ENCODE results near the gene SLC45A2. TPM values are rescaled to one million over a fixed set of nuclear protein-coding genes. Genes with fewer than 3 reads are reported as not detected.

Gene SLC45A2
- total RNA-seq, 1 donor from 2014 or later: not detected

DNA sequence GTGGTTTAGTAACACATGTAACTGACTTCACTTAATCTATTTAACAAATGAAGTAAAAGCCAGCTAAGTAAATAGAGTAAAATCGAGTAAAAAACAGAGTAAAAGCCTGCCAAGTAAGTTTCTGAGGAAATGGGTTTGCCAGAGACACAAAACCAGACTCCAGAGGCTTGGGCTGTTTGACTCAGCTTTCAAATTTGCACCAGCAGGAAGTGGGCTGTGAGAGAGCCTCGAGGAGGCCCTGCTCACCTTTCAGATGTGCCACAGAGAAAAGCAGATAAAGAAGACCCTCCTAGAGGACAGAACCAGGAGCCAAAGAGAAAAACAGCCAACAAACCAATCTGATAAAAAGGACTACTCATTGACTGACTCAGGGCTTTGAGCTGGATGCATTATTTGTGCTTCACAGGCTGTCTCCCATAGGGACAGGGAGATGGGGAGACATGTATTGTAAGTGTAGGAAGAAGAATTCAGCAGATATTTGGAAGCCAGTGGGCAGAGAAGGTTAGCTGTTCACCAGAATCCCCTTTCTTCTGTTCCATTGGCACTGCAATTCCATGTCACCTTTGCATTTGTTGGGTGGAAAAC, 37.7 kb upstream of the SLC45A2 start:
- no peak for DNase-seq (ENCODE audit: low read depth)
- TF ChIP-seq, protein P1, sequence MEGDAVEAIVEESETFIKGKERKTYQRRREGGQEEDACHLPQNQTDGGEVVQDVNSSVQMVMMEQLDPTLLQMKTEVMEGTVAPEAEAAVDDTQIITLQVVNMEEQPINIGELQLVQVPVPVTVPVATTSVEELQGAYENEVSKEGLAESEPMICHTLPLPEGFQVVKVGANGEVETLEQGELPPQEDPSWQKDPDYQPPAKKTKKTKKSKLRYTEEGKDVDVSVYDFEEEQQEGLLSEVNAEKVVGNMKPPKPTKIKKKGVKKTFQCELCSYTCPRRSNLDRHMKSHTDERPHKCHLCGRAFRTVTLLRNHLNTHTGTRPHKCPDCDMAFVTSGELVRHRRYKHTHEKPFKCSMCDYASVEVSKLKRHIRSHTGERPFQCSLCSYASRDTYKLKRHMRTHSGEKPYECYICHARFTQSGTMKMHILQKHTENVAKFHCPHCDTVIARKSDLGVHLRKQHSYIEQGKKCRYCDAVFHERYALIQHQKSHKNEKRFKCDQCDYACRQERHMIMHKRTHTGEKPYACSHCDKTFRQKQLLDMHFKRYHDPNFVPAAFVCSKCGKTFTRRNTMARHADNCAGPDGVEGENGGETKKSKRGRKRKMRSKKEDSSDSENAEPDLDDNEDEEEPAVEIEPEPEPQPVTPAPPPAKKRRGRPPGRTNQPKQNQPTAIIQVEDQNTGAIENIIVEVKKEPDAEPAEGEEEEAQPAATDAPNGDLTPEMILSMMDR (conservative IDR thresholded peaks at IDR 0.05; ENCODE audit: low read depth, low read length): no peak
- H3K4me3 ChIP-seq (ENCODE audit: low read depth, low read length): no peak overlapping the region

DNA sequence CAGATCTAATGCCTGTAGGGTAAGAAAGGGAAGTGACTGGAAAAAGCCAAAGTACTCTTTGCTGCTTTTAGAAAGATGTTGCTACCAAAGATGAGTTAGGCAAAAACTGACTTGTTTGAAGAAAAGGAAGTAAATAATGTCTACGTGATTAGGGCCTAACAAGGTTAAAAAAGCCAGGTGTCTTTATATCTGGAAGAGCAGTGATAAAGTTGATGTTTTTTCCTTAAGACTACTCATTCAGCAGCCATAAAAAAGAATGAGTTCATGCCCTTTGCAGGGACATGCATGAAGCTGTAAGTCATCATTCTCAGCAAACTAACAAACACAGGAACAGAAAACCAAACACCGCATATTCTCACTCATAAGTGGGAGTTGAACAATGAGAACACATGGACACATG, 36.8 kb upstream of the SLC45A2 start:
- DNase-seq (ENCODE audit: low read depth): no peak
- TF ChIP-seq, protein P1 (conservative IDR thresholded peaks at IDR 0.05; ENCODE audit: low read depth, low read length): no peak
- H3K4me3 ChIP-seq (ENCODE audit: low read depth, low read length): no peak overlapping the region

DNA sequence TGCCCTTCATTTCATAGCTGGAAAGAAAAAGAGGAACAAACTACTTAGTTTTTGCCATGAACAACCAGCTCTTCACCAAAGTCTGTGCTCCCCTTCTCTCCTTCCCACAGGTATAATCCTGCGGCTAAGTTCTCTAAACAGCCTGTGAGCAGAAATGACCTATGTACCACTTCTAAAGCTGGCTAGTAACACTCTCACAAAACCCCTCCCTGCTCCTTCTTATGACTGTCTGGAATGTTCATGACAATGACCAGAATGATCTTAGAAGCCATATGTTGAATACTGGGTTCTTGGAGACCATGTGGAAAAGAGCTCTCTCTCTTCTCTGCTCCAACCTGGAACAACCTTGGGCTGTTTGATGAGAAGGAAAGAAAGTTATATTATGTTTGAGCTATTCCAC, 36.2 kb upstream of the SLC45A2 start:
- TF ChIP-seq, protein P1 (conservative IDR thresholded peaks at IDR 0.05; ENCODE audit: low read depth, low read length): no peak
- no peak for DNase-seq (ENCODE audit: low read depth)
- no peak overlapping the region for H3K4me3 ChIP-seq (ENCODE audit: low read depth, low read length)

DNA sequence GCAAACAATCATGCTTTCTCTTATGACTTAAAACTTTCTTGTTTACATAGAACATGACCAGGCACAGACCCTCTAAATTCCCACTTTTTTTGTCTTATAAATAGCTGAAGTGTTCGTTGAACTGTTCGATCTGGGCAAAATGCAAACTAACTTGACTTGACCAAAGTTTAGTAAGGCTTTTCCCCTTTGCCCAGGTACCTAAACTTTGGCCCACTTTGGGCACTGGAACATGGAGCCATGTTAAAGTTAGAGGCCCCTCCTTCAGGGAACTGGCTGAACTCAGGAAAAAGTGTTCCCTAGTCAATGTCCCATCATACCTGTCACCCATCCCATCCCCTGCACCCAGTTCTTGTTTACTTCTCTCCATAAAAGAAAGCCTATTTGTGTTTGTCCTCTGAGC, 32.8 kb upstream of the SLC45A2 start:
- no peak for DNase-seq (ENCODE audit: low read depth)
- H3K4me3 ChIP-seq (ENCODE audit: low read depth, low read length): no peak overlapping the region
- TF ChIP-seq, protein P1 (conservative IDR thresholded peaks at IDR 0.05; ENCODE audit: low read depth, low read length): no peak

DNA sequence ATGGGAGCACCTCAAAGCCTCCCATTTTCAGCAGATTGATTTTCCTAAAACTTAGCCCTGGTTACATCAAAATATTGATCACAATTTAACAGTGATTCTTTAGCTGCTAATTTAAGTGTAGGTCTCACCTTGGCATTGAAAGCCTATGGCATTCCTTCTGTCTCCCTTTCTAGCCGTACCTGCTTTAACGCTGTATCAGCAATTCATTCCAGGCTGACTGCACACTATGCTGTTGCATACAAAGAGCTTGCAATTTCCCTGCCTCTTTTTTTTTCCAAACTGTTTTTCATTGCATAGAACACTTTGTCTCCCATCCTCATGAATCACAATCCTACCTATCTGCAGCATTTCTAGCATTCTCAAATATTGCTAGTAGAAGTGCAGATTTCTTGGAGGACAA, 32.3 kb upstream of the SLC45A2 start:
- DNase-seq (ENCODE audit: low read depth): no peak
- TF ChIP-seq, protein P1 (conservative IDR thresholded peaks at IDR 0.05; ENCODE audit: low read depth, low read length): no peak
- H3K4me3 ChIP-seq (ENCODE audit: low read depth, low read length): no peak overlapping the region

DNA sequence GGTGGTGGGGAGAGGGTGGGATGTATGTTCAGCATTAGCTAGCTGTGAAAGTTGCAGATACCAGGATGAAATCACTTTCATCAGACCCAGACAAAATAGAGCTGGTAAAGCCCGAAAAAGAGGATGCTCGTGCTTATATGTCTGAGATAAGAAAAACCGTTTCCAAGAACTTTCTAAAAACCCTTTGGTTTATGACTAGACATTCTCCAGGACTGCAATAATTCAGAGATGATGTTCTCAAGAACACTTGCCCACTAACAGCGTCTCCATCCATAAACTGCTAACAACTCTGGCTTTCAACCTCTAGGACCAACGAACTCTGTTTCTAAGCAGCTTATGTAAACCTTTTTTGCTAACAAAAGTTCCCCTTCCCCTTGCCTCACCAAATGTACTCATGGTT, 31.7 kb upstream of the SLC45A2 start:
- DNase-seq (ENCODE audit: low read depth): no peak
- no peak overlapping the region for H3K4me3 ChIP-seq (ENCODE audit: low read depth, low read length)
- TF ChIP-seq, protein P1 (conservative IDR thresholded peaks at IDR 0.05; ENCODE audit: low read depth, low read length): no peak

DNA sequence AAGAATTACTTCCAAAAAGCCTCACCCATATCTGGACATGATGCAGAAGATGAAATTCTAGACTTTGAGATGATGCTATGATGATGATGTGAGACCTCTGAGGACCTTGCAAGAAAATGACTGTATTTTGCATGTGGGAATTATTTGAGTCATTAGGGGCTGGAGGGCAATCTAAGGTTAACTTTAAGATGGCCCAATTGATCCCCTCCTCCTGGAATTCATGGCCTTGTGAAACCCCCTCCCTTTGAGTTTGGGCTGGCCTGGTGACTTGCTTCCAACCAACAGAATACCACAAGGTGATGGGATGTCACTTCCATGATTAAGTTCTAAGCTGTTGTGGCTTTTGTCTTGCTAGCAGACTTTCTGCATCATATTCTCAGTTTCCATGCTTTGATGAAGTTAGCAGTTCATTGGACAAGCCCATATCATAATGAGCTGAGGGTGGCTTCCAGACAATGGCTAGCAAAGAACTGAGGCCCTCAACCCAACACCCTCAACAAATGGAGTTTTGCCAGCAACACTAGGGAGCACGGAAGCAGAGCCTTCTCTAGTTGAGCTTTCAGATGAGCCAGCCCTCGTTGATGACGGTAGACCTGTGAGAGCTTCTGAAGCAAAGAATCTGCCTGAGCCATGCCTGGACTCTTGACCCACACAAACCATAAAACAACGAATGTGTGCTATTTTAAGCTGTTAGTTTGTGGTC, 30.8 kb upstream of the SLC45A2 start:
- H3K4me3 ChIP-seq (ENCODE audit: low read depth, low read length): no peak overlapping the region
- TF ChIP-seq, protein P1 (conservative IDR thresholded peaks at IDR 0.05; ENCODE audit: low read depth, low read length): no peak
- DNase-seq (ENCODE audit: low read depth): no peak
